Measurements from ENCODE around the gene TMEM175. TPM values are rescaled to one million over a fixed set of nuclear protein-coding genes. Genes with fewer than 3 reads are reported as not detected.

The TMEM175 gene
- polyA plus RNA-seq, 1 of the 3 experiments (the other 2 are of a cell fraction) = 54.2 TPM

GRCh38 chr4:958696-959337 lies 26.6 kb downstream of the TMEM175 start (continued):
- TF ChIP-seq, protein P1, sequence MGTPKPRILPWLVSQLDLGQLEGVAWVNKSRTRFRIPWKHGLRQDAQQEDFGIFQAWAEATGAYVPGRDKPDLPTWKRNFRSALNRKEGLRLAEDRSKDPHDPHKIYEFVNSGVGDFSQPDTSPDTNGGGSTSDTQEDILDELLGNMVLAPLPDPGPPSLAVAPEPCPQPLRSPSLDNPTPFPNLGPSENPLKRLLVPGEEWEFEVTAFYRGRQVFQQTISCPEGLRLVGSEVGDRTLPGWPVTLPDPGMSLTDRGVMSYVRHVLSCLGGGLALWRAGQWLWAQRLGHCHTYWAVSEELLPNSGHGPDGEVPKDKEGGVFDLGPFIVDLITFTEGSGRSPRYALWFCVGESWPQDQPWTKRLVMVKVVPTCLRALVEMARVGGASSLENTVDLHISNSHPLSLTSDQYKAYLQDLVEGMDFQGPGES (IDR thresholded peaks at IDR 0.05; ENCODE audit: low read depth, low read length) = no peak

DNA sequence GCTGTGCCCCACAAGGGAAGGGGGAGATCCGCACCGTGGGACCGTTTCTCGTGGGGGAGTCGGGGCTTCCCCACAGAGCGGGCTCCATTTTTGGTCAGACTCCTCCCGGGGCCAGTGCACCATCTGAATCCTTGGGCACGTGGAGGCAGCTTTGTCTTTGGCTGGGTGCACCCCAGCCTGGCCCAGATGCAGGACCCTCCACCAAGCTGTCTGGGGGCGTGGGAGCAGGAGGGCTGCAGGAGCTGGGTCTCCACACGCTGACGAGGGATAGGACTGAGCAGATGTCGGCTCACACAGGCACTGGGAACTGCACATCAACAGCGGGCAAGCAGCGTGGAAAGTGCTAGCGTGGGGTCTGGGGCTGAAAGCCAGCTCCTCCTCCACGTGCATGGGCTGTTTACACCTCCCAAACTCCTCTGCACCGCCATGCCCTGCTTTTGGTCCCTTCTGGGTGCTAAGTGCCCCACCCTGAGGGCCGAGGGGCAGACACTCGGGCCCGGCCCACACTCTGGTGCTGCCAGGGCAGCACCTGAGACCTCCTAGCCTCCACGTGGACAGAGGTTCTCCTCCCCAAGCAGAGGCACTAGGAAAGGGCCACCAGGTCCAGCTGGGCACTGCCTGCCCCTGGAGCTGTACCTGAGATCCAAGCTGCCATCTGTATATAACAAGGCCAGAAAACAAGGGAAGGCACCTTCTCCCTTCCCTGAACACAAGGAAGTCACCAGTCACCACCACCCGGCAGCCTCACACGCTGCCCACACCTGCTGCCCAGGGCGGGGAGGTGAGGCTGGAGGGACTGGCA lies 27.3 kb downstream of the TMEM175 start:
- no peak overlapping the region for H3K4me2 ChIP-seq
- no peaks in the 10 kb centered on the region for H3K27me3 ChIP-seq (ENCODE audit: insufficient read depth)
- no peaks in the 10 kb centered on the region for H4K20me1 ChIP-seq (ENCODE audit: insufficient read depth)
- H2AFZ ChIP-seq (ENCODE audit: low read depth) = no peak overlapping the region
- H3K9me3 ChIP-seq = no peaks in the 10 kb centered on the region
- TF ChIP-seq YY1 (IDR thresholded peaks at IDR 0.05; ENCODE audit: low read depth) = no peak
- no peak for TF ChIP-seq MXI1 (IDR thresholded peaks at IDR 0.05; ENCODE audit: low read depth, low read length)
- no peak for TF ChIP-seq TCF12 (IDR thresholded peaks at IDR 0.05)
- no peak for TF ChIP-seq SMC3 (IDR thresholded peaks at IDR 0.05; ENCODE audit: low read depth, low read length)
- no peak for TF ChIP-seq TEAD4 (IDR thresholded peaks at IDR 0.05; ENCODE audit: borderline replicate concordance, insufficient read depth)
- TF ChIP-seq ZBTB33 (IDR thresholded peaks at IDR 0.05; ENCODE audit: borderline replicate concordance, low read depth) = no peak
- TF ChIP-seq MEF2A (IDR thresholded peaks at IDR 0.05; ENCODE audit: borderline replicate concordance, low read depth) = no peak
- no peak for TF ChIP-seq REST (IDR thresholded peaks at IDR 0.05; ENCODE audit: low read depth, low read length)
- TF ChIP-seq FOXM1 (IDR thresholded peaks at IDR 0.05; ENCODE audit: low read depth) = no peak
- TF ChIP-seq EP300 (IDR thresholded peaks at IDR 0.05; ENCODE audit: borderline replicate concordance in 1 of 2, low read depth in 1 of 2, low read length in 1 of 2) = no peak
- no peak for TF ChIP-seq RAD21 (IDR thresholded peaks at IDR 0.05; ENCODE audit: low read length)
- no peak for TF ChIP-seq PBX3 (IDR thresholded peaks at IDR 0.05)
- no peak for TF ChIP-seq CTCF (IDR thresholded peaks at IDR 0.05)
- no peak for TF ChIP-seq FOSL2 (IDR thresholded peaks at IDR 0.05; ENCODE audit: borderline replicate concordance, low read depth)
- no peak for TF ChIP-seq GATA2 (CRISPR knock-in tag; IDR thresholded peaks at IDR 0.05)
- no peak for TF ChIP-seq TAF1 (IDR thresholded peaks at IDR 0.05; ENCODE audit: borderline replicate concordance, low read depth, low read length)
- no peak for TF ChIP-seq RCOR1 (IDR thresholded peaks at IDR 0.05; ENCODE audit: low read length)
- no peaks in the 10 kb centered on the region for H3K9me2 ChIP-seq
- H3K4me3 ChIP-seq (ENCODE audit: low read depth in 2 of 2, low read length in 1 of 2) = no peak overlapping the region
- H3K27ac ChIP-seq (ENCODE audit: low read depth in 2 of 2, low read length in 1 of 2) = no peak overlapping the region
- WGBS (ENCODE audit: low lambda C conversion rate) = 95% methylated on average over 13 of the region's 24 CpGs
- no peaks in the 10 kb centered on the region for H3F3A ChIP-seq (replicated peaks; ENCODE audit: insufficient read depth)
- ChIA-PET POLR2A (no interaction called here), CTCF (no interaction called here)
- H3K9ac ChIP-seq = no peak overlapping the region
- H3K36me3 ChIP-seq (replicated peaks in 1 of 2; ENCODE audit: control insufficient read depth in 1 of 2, insufficient read depth in 2 of 2, low read length in 1 of 2) = peaks cover 0 to 48% of the 10 kb centered on the region in 2 experiments
- no peaks in the 10 kb centered on the region for H3K79me2 ChIP-seq (ENCODE audit: insufficient read depth)
- DNase-seq = peak; percentile 27
- no peaks in the 10 kb centered on the region for H3K4me1 ChIP-seq (ENCODE audit: control insufficient read depth in 1 of 2, insufficient read depth in 2 of 2, low read depth in 1 of 2, low read length in 1 of 2)

Measured in SK-N-SH (cell line).